GM12878 (cell line): ENCODE results near the gene HCRTR2. TPM values are rescaled to one million over a fixed set of nuclear protein-coding genes. Genes with fewer than 3 reads are reported as not detected.

Source experiments
- ATAC-seq: fragments of 200-7000 bp; cut with Tn5 transposase; 3 replicates; pipeline ENCODE4 v1.9.1; 2020; ENCODE audit warnings: mild to moderate bottlenecking, moderate library complexity
- BruUV-seq: library from RNA; stranded (reverse); fragments of 400-500 nt; replicated peaks from 2 replicates; lab custom pipeline; 2021; lab: Mats Ljungman, UMichigan
- CTCF ChIA-PET: fragments of 300-600 bp; sonication (Branson Sonifier 250); formaldehyde crosslinking; extraction: SDS; loops from one replicate; lab custom pipeline; 2021; ENCODE audit warnings: inconsistent platforms; lab: Yijun Ruan, JAX
- POLR2A ChIA-PET: fragments of 350-600 bp; formaldehyde crosslinking; extraction: SDS; loops from one replicate; lab custom pipeline; 2021; ENCODE audit warnings: inconsistent platforms; lab: Charles Lee
- RAD21 ChIA-PET: fragments of 300-600 bp; sonication (Branson Sonifier 250); formaldehyde crosslinking; loops from one replicate; lab custom pipeline; 2023; ENCODE audit warnings: antibody characterized with exemption; ENCODE audit not compliant: unreplicated experiment; lab: Charles Lee
- SMC1A ChIA-PET: fragments of 300-600 bp; sonication (Branson Sonifier 250); formaldehyde crosslinking; loops from one replicate; lab custom pipeline; 2023; ENCODE audit not compliant: unreplicated experiment, uncharacterized antibody; lab: Charles Lee
- DNase-seq: peaks from one replicate; pipeline ENCODE4 v3.0.0-alpha.2; 2011; ENCODE audit warnings: low read depth, low spot score
- FAIRE-seq: peaks from 3 replicates; lab custom pipeline; 2011; peaks lifted over from hg19 to GRCh38; lab: Jason Lieb, UNC
- H2AFZ ChIP-seq: 2 replicates; pipeline ENCODE4 v1.6.0; 2011; ENCODE audit warnings: low read depth, low read length, control low read depth; ENCODE audit not compliant: control insufficient read depth
- H3K27ac ChIP-seq: 2 replicates; pipeline ENCODE4 v1.5.1; 2011; ENCODE audit warnings: control low read depth; ENCODE audit not compliant: control insufficient read depth, insufficient read depth
- H3K27me3 ChIP-seq, 2 experiments: replicated peaks in 1 of 2; 2 replicates each; pipeline versions ENCODE4 v1.6.0 to v1.6.1; 2011; ENCODE audit warnings: low read length in 1 of 2; ENCODE audit not compliant: control insufficient read depth in 2 of 2, insufficient read depth in 2 of 2
- H3K36me3 ChIP-seq, 2 experiments: 2 replicates each; pipeline ENCODE4 v1.5.1; 2011; ENCODE audit warnings: low read length in 1 of 2; ENCODE audit not compliant: control insufficient read depth in 2 of 2, insufficient read depth in 2 of 2
- H3K4me1 ChIP-seq: 2 replicates; pipeline ENCODE4 v1.6.1; 2011; ENCODE audit warnings: mild to moderate bottlenecking, low read length, moderate library complexity, mixed read lengths; ENCODE audit not compliant: control insufficient read depth, insufficient read depth
- H3K4me2 ChIP-seq: 2 replicates; pipeline ENCODE4 v1.6.0; 2011; ENCODE audit warnings: control low read depth; ENCODE audit not compliant: control insufficient read depth, insufficient read depth
- H3K4me3 ChIP-seq: fragments of 200-600 bp; sonication (generic); 2 replicates; pipeline ENCODE4 v1.5.1; 2016
- H3K79me2 ChIP-seq: 2 replicates; pipeline ENCODE4 v1.6.0; 2011; ENCODE audit warnings: low read length; ENCODE audit not compliant: control insufficient read depth, insufficient read depth
- H3K9ac ChIP-seq: 2 replicates; pipeline ENCODE4 v1.8.0; 2011; ENCODE audit warnings: low read length, control low read depth, mixed read lengths; ENCODE audit not compliant: control insufficient read depth, insufficient read depth
- H3K9me3 ChIP-seq: replicated peaks from 3 replicates; pipeline ENCODE4 v1.5.1; 2011; ENCODE audit warnings: mild to moderate bottlenecking, low read length; ENCODE audit not compliant: control insufficient read depth, insufficient read depth
- H4K20me1 ChIP-seq: 2 replicates; pipeline ENCODE4 v1.6.0; 2011; ENCODE audit not compliant: control insufficient read depth, insufficient read depth
- ATF7 ChIP-seq: fragments of 450-650 bp; IDR thresholded peaks from 2 replicates; pipeline ENCODE4 v1.6.1; 2016; ENCODE audit warnings: low read depth, mild to moderate bottlenecking
- CBFB ChIP-seq: IDR thresholded peaks from 2 replicates; pipeline ENCODE4 v1.6.1; 2016; ENCODE audit warnings: antibody characterized with exemption, low read depth
- CBX5 ChIP-seq: sonication (generic); IDR thresholded peaks from 2 replicates; pipeline ENCODE4 v1.6.1; 2016; ENCODE audit warnings: low read depth, moderate library complexity, mild to moderate bottlenecking, inconsistent platforms
- EZH2 ChIP-seq: IDR thresholded peaks from 2 replicates; pipeline ENCODE4 v1.6.1; 2012; ENCODE audit warnings: low read depth, mild to moderate bottlenecking, control low read depth, inconsistent platforms, low read length, borderline replicate concordance; ENCODE audit not compliant: control insufficient read depth
- FOXK2 ChIP-seq: fragments of 450-650 bp; IDR thresholded peaks from 2 replicates; pipeline ENCODE4 v1.6.1; 2017; ENCODE audit warnings: mild to moderate bottlenecking, moderate library complexity
- KDM1A ChIP-seq: fragments of 200-600 bp; sonication (generic); IDR thresholded peaks from 2 replicates; pipeline ENCODE4 v1.6.1; 2016; ENCODE audit warnings: borderline replicate concordance
- MYB ChIP-seq: fragments of 150-350 bp; IDR thresholded peaks from 2 replicates; pipeline ENCODE4 v1.6.1; 2014; ENCODE audit warnings: mild to moderate bottlenecking, low read depth, low read length, borderline replicate concordance
- MYC ChIP-seq: IDR thresholded peaks from 2 replicates; pipeline ENCODE4 v1.6.1; 2011; ENCODE audit warnings: mild to moderate bottlenecking, low read length, moderate library complexity, inconsistent platforms; ENCODE audit not compliant: insufficient read depth, insufficient replicate concordance, insufficient read length, severe bottlenecking
- NKRF ChIP-seq: fragments of 450-650 bp; conservative IDR thresholded peaks from 2 replicates; pipeline ENCODE4 v1.6.1; 2017; ENCODE audit warnings: mild to moderate bottlenecking, moderate library complexity
- POLR2A ChIP-seq: IDR thresholded peaks from 2 replicates; pipeline ENCODE4 v1.6.1; 2011; ENCODE audit warnings: low read depth, mild to moderate bottlenecking, low read length
- RCOR1 ChIP-seq: conservative IDR thresholded peaks from 2 replicates; pipeline ENCODE4 v1.6.1; 2012; ENCODE audit warnings: low read depth, low read length, improper control_type of control experiment
- RELA ChIP-seq: fragments of 450-650 bp; IDR thresholded peaks from 2 replicates; pipeline ENCODE4 v1.8.0; 2014; ENCODE audit warnings: borderline replicate concordance; ENCODE audit not compliant: partially characterized antibody
- STAT3 ChIP-seq: IDR thresholded peaks from 2 replicates; pipeline ENCODE4 v1.6.1; 2011; ENCODE audit warnings: low read depth, low read length, improper control_type of control experiment
- TBL1XR1 ChIP-seq: IDR thresholded peaks from 2 replicates; pipeline ENCODE4 v1.6.1; 2012; ENCODE audit warnings: low read depth, low read length, improper control_type of control experiment
- TCF3 ChIP-seq: IDR thresholded peaks from 2 replicates; pipeline ENCODE4 v1.6.1; 2012; ENCODE audit warnings: low read depth, mild to moderate bottlenecking, low read length, borderline replicate concordance; ENCODE audit not compliant: insufficient read depth
- ZBTB11 ChIP-seq: fragments of 450-650 bp; formaldehyde crosslinking; IDR thresholded peaks from 2 replicates; pipeline ENCODE4 v1.5.0; 2022; ENCODE audit warnings: mild to moderate bottlenecking, missing genetic modification characterization
- ZNF687 ChIP-seq: fragments of 450-650 bp; IDR thresholded peaks from 2 replicates; pipeline ENCODE4 v1.6.1; 2017; ENCODE audit warnings: mild to moderate bottlenecking, moderate library complexity
- WGBS: methylation state at CpG from one replicate; pipeline ENCODE4 v1.1.6; 2016; ENCODE audit warnings: low lambda C conversion rate; ENCODE audit not compliant: insufficient replicate concordance, insufficient coverage; ENCODE audit errors: missing lambda C conversion rate; 5-methylcytosine and 5-hydroxymethylcytosine counted together
- in situ Hi-C: fragments of 300-500 bp; cut with MboI; formaldehyde crosslinking; loops from 9 replicates; pipeline ENCODE4 v1.14.3; 2018; ENCODE audit warnings: mixed read lengths
- intact Hi-C: fragments of 100-400 bp; cut with micrococcal nuclease; formaldehyde crosslinking; loops from one replicate; pipeline ENCODE4 v1.14.2; 2022; ENCODE audit not compliant: unreplicated experiment
- polyA plus RNA-seq, 11 experiments: library from polyadenylated mRNA; depleted of rRNA in 4 of 11; unstranded in 6 of 11; stranded (reverse) in 5 of 11; fragments of >200 nt; fragmentation: Nextera tagmentation in 4 of 11; fragmentation: Illumina TruSeq in 1 of 11; extraction: Ambion mirVana in 4 of 11; extraction: Trizol in 1 of 11; gene quantifications; 1 replicate in 1 of 11; 2 replicates in 10 of 11; pipeline versions ENCODE4 v1.2.1 to v1.2.3, GENCODE V29; 2011 to 2016; ENCODE audit warnings: inconsistent platforms in 2 of 11, missing spikeins in 2 of 11, low read depth in 1 of 11
- total RNA-seq, 4 experiments: library from RNA; depleted of rRNA in 3 of 4; stranded (reverse); fragments of >200 nt in 3 of 4; fragmentation: Illumina TruSeq in 1 of 4; extraction: Trizol in 1 of 4; gene quantifications; 2 replicates each; pipeline versions ENCODE4 v1.2.1 to v1.2.3, GENCODE V29; 2013 to 2021

HCRTR2 gene
- total and polyA plus RNA-seq, 10 of the 15 experiments (the other 5 are each of a cell fraction or from before 2014, with no cell fraction given), result not detected

- BruUV-seq, result no TSS peak
- intact Hi-C loops, result no loop called here
- ATAC-seq (no peak), DNase-seq (no peak), FAIRE-seq (no peak)
- ChIA-PET CTCF (no interaction called here), RAD21 (no interaction called here), POLR2A (no interaction called here), SMC1A (no interaction called here)
- Histone ChIP-seq H2AFZ (no peak overlapping the region), H3K79me2 (no peaks in the 10 kb centered on the region), H3K9me3 (no peaks in the 10 kb centered on the region), H4K20me1 (no peaks in the 10 kb centered on the region), H3K9ac (no peak overlapping the region), H3K27me3 (no peaks in the 10 kb centered on the region), H3K4me2 (no peak overlapping the region), H3K4me1 (no peaks in the 10 kb centered on the region), H3K36me3 (no peaks in the 10 kb centered on the region), H3K4me3 (no peak overlapping the region), H3K27ac (no peak overlapping the region)
- in situ Hi-C loops, result no loop called here
- 0% methylated on average over 1 of the region's 1 CpG for WGBS
- TF ChIP-seq STAT3 (no peak), CBFB (no peak), KDM1A (no peak), RELA (no peak), POLR2A (no peak), MYC (no peak), RCOR1 (no peak), FOXK2 (no peak), TBL1XR1 (no peak), ATF7 (no peak), CBX5 (no peak), ZBTB11 (no peak), TCF3 (no peak), NKRF (no peak), MYB (no peak), EZH2 (no peak), ZNF687 (no peak)
These were observed 6.5 kb upstream of the HCRTR2 start for GRCh38 chr6:55167860-55168259.
